AG09319 (cell line): Measurements from ENCODE around the gene ACBD6.
"Not testable (repeated sequence)": the region's sequence is repeated elsewhere in the genome, so short reads cannot be mapped to it uniquely, and the experiment has no call there.

Experiments
- DNase-seq: peaks from one replicate; pipeline ENCODE4 v3.0.0-alpha.2; 2010; ENCODE audit warnings: low read depth; ENCODE audit errors: extremely low read depth
- CTCF ChIP-seq: IDR thresholded peaks from 2 replicates; pipeline ENCODE4 v1.5.1; 2011; ENCODE audit warnings: low read depth, mild to moderate bottlenecking, inconsistent platforms, low read length, moderate library complexity

ACBD6 gene

GRCh38 chr1:180486092-180486491 lies 16.3 kb downstream of the ACBD6 start:
- no peak for DNase-seq
- no peak for TF ChIP-seq CTCF

GRCh38 chr1:180484490-180484889 lies 17.9 kb downstream of the ACBD6 start:
- no peak for TF ChIP-seq CTCF
- DNase-seq: no peak

DNA sequence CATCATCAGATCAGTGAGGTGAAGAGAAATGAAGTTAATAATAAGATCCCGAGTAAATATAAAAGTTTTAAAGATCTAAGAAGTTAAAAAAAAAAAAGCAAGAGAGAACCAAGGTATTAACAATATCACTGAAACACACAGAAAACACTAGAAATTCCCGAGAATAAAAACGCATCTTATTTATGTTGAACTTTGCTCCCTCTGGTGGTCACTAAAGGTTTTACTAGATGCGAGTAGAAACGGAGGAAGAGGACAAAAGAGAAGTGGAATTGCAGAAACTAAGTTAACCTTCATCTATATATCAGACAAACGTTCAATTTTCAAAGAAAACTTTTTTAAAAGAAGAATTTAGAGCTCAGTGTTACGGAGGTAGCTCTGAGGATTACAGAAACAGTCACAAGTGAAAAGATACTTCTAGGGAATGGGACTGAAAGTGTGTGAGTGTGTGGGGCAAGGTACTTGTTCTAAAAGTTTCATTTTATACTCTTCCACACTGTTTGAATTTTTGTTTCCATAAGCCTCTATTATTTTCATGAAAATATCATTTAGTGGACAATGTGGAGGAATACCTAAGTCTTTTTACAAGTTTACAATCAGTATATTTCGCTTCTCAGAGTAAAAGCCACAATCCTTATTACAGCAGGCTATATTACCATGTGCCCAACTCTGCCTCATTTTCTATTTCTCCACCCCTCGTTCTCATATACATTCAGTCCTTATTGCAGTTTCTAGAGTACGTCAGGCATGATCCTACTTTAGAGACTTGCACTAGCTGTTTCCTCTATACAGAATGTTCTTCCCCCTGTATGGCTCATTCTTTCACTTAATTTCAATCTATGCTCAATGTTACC lies 19.7 kb downstream of the ACBD6 start:
- DNase-seq: peak; percentile 20
- peak; percentile 64 for TF ChIP-seq CTCF

DNA sequence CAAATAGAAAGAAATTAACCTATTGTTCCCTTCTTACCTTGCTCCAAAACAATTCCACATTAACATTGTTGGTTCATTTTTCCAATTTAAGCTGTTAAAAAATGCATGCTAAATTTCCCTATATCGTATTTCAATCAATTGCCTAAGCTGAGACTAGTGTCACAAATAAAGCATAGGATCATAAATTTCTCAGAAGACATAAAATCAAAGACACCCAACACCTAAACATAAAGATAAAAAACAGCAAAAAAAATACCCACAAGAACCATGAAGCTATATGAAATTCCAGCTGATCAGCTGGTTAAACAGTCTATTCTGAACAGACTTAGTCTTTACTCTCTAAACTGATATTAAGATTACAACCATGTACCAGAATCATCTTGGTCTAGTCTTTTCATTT lies 32.3 kb downstream of the ACBD6 start:
- DNase-seq: no peak
- TF ChIP-seq CTCF: no peak

GRCh38 chr1:180468311-180468710 lies 34.1 kb downstream of the ACBD6 start:
- TF ChIP-seq CTCF: no peak
- no peak for DNase-seq

GRCh38 chr1:180462102-180462501 lies 40.3 kb downstream of the ACBD6 start:
- no peak for TF ChIP-seq CTCF
- no peak for DNase-seq

DNA sequence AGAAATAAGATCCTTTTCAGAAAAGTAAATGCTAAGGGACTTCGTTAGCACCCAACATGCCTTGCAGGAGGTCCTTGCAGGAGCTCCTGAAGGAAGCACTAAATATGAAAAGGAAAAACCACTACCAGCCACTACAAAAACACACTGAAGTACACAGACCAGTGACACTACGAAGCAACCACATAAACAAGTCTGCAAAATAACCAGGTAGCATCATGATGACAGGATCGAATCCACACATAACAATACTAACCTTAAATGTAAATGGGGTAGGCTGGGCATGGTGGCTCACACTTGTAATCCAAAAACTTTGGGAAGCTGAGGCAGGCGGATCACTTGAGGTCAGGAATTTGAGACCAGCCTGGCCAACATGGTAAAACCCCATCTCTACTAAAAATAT lies 40.7 kb downstream of the ACBD6 start:
- DNase-seq: not testable (repeated sequence)

- DNase-seq: no peak
- TF ChIP-seq CTCF: no peak
These were observed 43.6 kb downstream of the ACBD6 start for GRCh38 chr1:180458807-180459206.
